GM10266 (cell line): ENCODE results near the gene CACNA1B.

Experiments used
- DNase-seq: peaks from one replicate; pipeline ENCODE4 v3.0.0; 2012; ENCODE audit errors: extremely low spot score
- TF ChIP-seq, protein P1 (sequence below): IDR thresholded peaks from 2 replicates; pipeline ENCODE4 v1.5.1; 2012; ENCODE audit warnings: mild to moderate bottlenecking, low read depth; ENCODE audit not compliant: control insufficient read depth, insufficient read depth; ENCODE audit errors: missing control alignments

Gene CACNA1B

DNA sequence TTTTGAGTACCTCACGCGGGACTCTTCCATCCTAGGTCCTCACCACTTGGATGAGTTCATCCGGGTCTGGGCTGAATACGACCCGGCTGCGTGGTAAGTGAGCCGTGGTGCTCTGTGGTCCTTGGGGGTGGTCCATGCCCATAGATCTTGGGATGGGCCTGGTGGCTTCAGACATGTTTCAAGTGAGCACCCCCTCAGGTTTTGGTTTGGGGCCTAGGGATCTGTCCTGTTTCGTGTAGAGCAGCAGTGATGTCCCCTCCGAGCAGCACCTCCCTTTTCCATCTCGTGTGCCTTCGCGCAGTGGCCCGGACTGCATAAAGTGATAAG is 218.9 kb downstream of the CACNA1B start:
- no peak for DNase-seq
- TF ChIP-seq, protein P1, sequence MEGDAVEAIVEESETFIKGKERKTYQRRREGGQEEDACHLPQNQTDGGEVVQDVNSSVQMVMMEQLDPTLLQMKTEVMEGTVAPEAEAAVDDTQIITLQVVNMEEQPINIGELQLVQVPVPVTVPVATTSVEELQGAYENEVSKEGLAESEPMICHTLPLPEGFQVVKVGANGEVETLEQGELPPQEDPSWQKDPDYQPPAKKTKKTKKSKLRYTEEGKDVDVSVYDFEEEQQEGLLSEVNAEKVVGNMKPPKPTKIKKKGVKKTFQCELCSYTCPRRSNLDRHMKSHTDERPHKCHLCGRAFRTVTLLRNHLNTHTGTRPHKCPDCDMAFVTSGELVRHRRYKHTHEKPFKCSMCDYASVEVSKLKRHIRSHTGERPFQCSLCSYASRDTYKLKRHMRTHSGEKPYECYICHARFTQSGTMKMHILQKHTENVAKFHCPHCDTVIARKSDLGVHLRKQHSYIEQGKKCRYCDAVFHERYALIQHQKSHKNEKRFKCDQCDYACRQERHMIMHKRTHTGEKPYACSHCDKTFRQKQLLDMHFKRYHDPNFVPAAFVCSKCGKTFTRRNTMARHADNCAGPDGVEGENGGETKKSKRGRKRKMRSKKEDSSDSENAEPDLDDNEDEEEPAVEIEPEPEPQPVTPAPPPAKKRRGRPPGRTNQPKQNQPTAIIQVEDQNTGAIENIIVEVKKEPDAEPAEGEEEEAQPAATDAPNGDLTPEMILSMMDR, result no peak

DNA sequence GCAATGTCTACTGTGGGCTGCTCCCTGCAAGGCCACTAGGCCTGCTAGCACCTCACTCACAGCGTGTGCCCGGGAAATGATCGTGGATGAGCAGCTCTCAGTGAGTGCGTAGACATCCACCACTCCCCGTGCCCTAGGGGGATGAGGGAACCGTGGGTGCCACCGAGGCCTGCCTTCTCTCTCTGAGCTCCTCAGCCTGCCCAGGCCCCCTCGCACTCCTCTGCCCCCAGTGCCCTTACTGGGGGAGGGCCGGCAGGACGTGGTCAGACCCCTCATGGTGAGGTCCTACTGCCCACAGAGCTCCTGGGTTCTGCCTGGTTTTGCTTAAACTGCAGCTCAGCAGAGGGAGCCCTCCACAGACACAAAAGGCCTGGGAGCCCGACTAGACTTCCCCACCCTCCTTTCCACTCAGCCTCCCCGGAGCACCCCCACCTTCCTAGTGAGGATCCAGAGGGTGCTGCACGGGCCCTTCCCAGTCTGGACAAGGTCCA is 220.0 kb downstream of the CACNA1B start:
- TF ChIP-seq, protein P1, result no peak
- DNase-seq, result no peak

DNA sequence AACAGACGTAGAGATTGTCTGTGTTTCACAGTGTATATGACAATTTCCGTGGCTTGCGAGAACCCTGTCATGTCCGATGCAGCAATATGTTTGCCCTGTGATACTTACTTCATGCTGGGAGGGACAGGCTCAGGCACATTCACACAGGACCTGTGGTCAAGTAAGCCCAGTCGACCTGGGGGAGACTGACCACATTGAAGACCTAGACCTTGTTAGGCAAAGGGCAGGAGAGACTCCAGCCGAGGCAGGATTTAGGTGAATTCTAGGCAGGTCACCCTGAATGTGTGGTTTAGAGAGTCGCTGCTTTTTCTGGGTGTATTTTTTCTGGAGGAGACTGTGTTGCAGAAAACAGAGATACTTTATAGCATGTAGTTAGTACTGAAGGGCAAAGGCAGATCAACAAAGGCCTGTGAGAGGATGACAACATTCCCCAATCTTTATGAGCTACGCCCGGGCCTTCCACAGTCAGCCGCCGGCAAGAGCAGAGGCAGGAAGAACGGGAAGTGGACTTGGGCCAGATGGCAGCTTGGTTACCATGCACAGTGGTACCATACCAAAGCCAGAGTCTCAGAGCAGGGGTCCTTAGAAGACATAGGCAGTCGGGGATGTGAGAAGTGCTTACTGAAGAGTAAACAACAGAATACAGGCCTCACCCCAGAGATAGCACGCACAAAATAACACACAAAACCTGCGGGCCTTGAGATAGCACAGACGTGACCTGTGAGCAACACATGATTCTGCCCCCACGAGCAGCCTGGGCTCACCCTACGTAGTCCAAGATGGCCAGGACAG is 220.7 kb downstream of the CACNA1B start:
- DNase-seq, result no peak
- TF ChIP-seq, protein P1, result no peak

DNA sequence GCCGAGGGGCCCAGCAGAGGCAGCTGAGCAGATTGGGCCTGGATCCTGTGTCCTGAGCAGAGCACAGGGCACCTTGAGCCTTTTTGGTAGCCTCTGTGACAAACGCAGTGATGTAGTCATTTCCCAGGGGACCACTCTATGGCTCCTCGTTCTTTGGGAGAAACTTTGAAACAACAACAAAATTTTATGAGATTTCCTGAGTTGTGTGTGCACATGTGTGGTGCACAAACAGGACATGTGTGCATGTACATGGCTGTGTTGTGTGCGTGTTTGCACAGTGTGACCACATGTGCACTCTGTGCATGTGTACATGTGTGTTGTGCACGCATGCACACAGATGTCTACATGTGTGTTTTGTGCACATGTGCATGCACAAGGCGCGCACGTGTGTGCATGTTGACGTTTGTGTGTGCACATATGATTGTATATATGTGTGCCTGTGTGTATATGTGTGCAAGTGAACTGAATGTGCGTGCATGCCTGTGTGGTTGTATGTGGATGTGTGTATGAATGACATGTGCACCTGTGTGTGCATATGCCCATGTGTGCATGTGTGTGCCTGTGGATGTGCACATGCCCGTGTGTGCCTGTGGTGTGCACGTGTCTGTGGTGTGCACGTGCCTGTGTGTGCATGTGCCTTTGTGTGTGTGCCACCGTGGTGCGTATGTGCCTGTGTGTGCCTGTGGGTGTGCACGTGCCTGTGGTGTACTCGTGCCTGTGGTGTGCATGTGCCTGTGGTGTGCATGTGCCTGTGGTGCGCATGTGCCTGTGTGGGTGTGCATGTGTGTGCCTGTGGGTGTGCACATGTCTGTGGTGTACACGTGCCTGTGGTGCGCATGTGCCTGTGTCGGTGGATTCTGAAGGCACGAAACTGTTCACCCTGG is 221.6 kb downstream of the CACNA1B start:
- DNase-seq, result no peak
- TF ChIP-seq, protein P1, result no peak

DNA sequence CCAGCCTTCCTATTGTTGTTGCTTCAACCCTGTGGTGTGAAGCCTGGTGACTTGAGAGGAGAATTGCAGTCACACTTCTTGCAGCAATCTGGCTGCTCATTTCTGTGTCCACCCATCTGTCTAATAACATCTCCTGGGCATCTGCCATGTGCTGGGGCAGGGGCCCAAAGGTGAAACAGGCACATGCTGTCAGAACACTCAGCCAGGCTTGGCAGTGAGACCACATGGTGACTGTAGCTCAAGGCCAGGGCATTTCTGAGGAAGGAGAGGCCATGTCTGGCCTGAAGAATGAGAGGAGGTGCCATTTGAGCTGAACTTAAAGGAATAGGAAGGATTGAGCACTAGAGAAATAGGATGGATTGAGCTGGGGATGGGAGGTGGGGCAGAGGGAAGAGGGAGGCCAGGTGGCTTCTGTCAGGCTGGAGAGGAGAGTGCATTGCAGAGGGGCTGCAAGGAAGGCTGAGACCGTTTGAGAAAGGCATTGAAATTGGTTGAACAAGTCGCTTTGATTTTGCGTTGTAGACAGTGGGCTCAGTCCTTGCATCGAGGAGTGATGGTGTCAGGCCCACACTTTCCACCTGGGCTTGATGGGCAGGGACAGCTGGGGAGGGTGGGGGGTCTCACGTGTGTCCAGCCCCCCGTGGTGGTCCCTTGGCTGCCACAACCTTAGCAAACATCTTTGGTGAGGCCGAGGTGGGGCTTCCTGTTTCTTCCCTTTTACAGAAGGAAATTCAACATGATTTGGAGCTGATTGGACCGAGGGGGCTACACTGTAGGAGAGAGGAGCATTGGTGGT is 222.4 kb downstream of the CACNA1B start:
- TF ChIP-seq, protein P1, result no peak
- DNase-seq, result no peak

DNA sequence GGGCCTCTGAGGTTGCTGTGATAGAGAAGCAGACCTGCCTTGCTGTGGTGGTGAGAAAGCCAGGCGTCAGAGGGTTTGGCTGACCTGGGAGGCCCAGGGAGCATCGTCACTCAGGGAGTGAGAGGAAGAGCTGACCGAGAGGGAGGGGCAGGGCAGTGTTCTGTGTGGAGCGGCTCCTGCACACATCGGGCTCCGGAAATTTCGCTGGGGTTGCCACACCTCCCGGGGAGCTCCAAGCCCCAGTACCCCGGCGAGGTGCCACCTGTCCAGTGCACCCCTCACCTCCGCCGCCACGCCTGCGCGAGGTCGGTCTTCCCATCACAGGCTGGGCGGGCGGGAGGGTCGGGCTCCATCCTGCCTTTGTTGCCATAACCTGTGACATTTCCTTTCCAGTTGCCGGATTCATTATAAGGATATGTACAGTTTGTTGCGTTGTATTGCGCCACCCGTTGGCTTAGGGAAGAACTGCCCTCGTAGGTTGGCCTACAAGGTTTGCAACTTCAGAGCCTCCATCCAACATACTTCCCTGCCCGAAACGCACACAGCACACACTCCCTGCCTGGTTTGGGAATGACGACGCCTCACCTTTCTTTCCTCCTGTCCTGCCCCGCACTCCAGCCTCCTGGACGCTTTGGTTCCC is 223.2 kb downstream of the CACNA1B start:
- TF ChIP-seq, protein P1, result peak; percentile 19
- DNase-seq, result no peak
